H9 (cell line): Measurements from ENCODE around the gene NDUFV1. TPM values are rescaled to one million over a fixed set of nuclear protein-coding genes. Genes with fewer than 3 reads are reported as not detected.
A peak's percentile ranks its signal among the peaks of the same experiment; 100 is the strongest.

ENCODE experiments used
- DNase-seq: peaks from one replicate; pipeline ENCODE4 v3.0.0-alpha.2; 2017
- H2AFZ ChIP-seq: one replicate; pipeline ENCODE4 v1.6.1; 2013; ENCODE audit warnings: mild to moderate bottlenecking, low read length, control low read depth, moderate library complexity
- H2AK5ac ChIP-seq: 2 replicates; pipeline ENCODE4 v1.6.1; 2013; ENCODE audit warnings: low read length, control low read depth, mixed read lengths; ENCODE audit not compliant: insufficient read length
- H2BK120ac ChIP-seq: one replicate; pipeline ENCODE4 v1.6.1; 2013; ENCODE audit warnings: low read depth, mild to moderate bottlenecking, low read length, control low read depth, inconsistent platforms; ENCODE audit not compliant: poor library complexity, severe bottlenecking
- H2BK12ac ChIP-seq: 2 replicates; pipeline ENCODE4 v1.6.1; 2013; ENCODE audit warnings: low read length, control low read depth, mixed read lengths, low read depth; ENCODE audit not compliant: insufficient read length
- H2BK15ac ChIP-seq: 2 replicates; pipeline ENCODE4 v1.6.1; 2013; ENCODE audit warnings: low read depth, low read length, control low read depth
- H2BK20ac ChIP-seq: one replicate; pipeline ENCODE4 v1.6.1; 2013; ENCODE audit warnings: low read depth, mild to moderate bottlenecking, low read length, control low read depth, inconsistent platforms; ENCODE audit not compliant: poor library complexity, severe bottlenecking
- H2BK5ac ChIP-seq: 2 replicates; pipeline ENCODE4 v1.6.1; 2013; ENCODE audit warnings: low read length, control low read depth, mixed read lengths; ENCODE audit not compliant: insufficient read length
- H3K14ac ChIP-seq: 2 replicates; pipeline ENCODE4 v1.6.1; 2013; ENCODE audit warnings: low read length, control low read depth; ENCODE audit not compliant: insufficient read depth
- H3K18ac ChIP-seq: 2 replicates; pipeline ENCODE4 v1.6.1; 2013; ENCODE audit warnings: low read depth, mild to moderate bottlenecking, mixed read lengths, low read length, control low read depth; ENCODE audit not compliant: insufficient read length
- H3K23ac ChIP-seq: 2 replicates; pipeline ENCODE4 v1.6.1; 2013; ENCODE audit warnings: low read length, control low read depth, mixed read lengths, low read depth; ENCODE audit not compliant: insufficient read length
- H3K23me2 ChIP-seq: 2 replicates; pipeline ENCODE4 v1.6.1; 2013; ENCODE audit warnings: low read depth, mild to moderate bottlenecking, mixed read lengths, low read length, control low read depth; ENCODE audit not compliant: insufficient read length, poor library complexity, severe bottlenecking
- H3K27ac ChIP-seq: 2 replicates; pipeline ENCODE4 v1.5.1; 2013; ENCODE audit warnings: low read length, control low read depth, mixed read lengths, low read depth; ENCODE audit not compliant: insufficient read length
- H3K27me3 ChIP-seq: 2 replicates; pipeline ENCODE4 v1.6.1; 2013; ENCODE audit warnings: low read length, control low read depth, inconsistent platforms; ENCODE audit not compliant: insufficient read depth
- H3K4ac ChIP-seq: 2 replicates; pipeline ENCODE4 v1.6.1; 2013; ENCODE audit warnings: low read depth, mild to moderate bottlenecking, control low read depth, inconsistent platforms, low read length, moderate library complexity
- H3K4me1 ChIP-seq: 2 replicates; pipeline ENCODE4 v1.6.1; 2013; ENCODE audit warnings: low read length, control low read depth, inconsistent platforms; ENCODE audit not compliant: insufficient read depth
- H3K4me2 ChIP-seq: 2 replicates; pipeline ENCODE4 v1.6.1; 2013; ENCODE audit warnings: low read length, control low read depth, mixed read lengths; ENCODE audit not compliant: insufficient read length, insufficient read depth
- H3K56ac ChIP-seq: 2 replicates; pipeline ENCODE4 v1.6.1; 2013; ENCODE audit warnings: low read depth, mild to moderate bottlenecking, mixed read lengths, low read length, control low read depth; ENCODE audit not compliant: insufficient read length
- H3K79me1 ChIP-seq: 2 replicates; pipeline ENCODE4 v1.6.1; 2013; ENCODE audit warnings: low read depth, mild to moderate bottlenecking, moderate library complexity, low read length, control low read depth, inconsistent platforms; ENCODE audit not compliant: insufficient read depth, poor library complexity, severe bottlenecking
- H3K79me2 ChIP-seq: 2 replicates; pipeline ENCODE4 v1.6.1; 2013; ENCODE audit warnings: low read length, control low read depth, inconsistent platforms; ENCODE audit not compliant: insufficient read depth
- H3K9ac ChIP-seq: 2 replicates; pipeline ENCODE4 v1.6.1; 2013; ENCODE audit warnings: low read length, control low read depth, mixed read lengths; ENCODE audit not compliant: insufficient read length; ENCODE audit errors: extremely low read depth
- H3K9me3 ChIP-seq: one replicate; pipeline ENCODE4 v1.6.1; 2013; ENCODE audit warnings: low read depth, low read length, inconsistent platforms; ENCODE audit not compliant: control insufficient read depth
- H3T11ph ChIP-seq: one replicate; pipeline ENCODE4 v1.6.1; 2013; ENCODE audit warnings: mild to moderate bottlenecking, low read length, control low read depth, inconsistent platforms
- H4K20me1 ChIP-seq: one replicate; pipeline ENCODE4 v1.6.1; 2013; ENCODE audit not compliant: control insufficient read depth, insufficient read length, insufficient read depth
- H4K5ac ChIP-seq: 2 replicates; pipeline ENCODE4 v1.6.1; 2013; ENCODE audit warnings: low read depth, mild to moderate bottlenecking, mixed read lengths, low read length, control low read depth; ENCODE audit not compliant: insufficient read length
- H4K8ac ChIP-seq: replicated peaks from 2 replicates; pipeline ENCODE4 v1.6.1; 2013; ENCODE audit warnings: low read length, control low read depth, mixed read lengths, low read depth; ENCODE audit not compliant: insufficient read length
- H4K91ac ChIP-seq: 2 replicates; pipeline ENCODE4 v1.6.1; 2013; ENCODE audit warnings: low read depth, mild to moderate bottlenecking, moderate library complexity, mixed read lengths, low read length, control low read depth; ENCODE audit not compliant: insufficient read length
- H3K27ac Mint-ChIP-seq, 3 experiments: 2 replicates in 2 of 3; 3 replicates in 1 of 3; pipeline ENCODE4 v1.8.0; 2020 to 2021; ENCODE audit warnings: mixed read lengths in 3 of 3, mild to moderate bottlenecking in 1 of 3, moderate library complexity in 1 of 3
- H3K27me3 Mint-ChIP-seq: 2 replicates; pipeline ENCODE4 v1.8.0; 2021; ENCODE audit warnings: low read depth, mild to moderate bottlenecking, moderate library complexity, mixed read lengths
- H3K36me3 Mint-ChIP-seq, 3 experiments: 2 replicates in 2 of 3; 3 replicates in 1 of 3; pipeline ENCODE4 v1.8.0; 2020 to 2021; ENCODE audit warnings: low read depth in 3 of 3, mixed read lengths in 3 of 3; ENCODE audit not compliant: insufficient read depth in 1 of 3
- H3K4me1 Mint-ChIP-seq, 2 experiments: 2 replicates each; pipeline ENCODE4 v1.8.0; 2020; ENCODE audit warnings: mixed read lengths in 2 of 2
- H3K4me3 Mint-ChIP-seq, 2 experiments: 2 replicates in 1 of 2; 3 replicates in 1 of 2; pipeline ENCODE4 v1.8.0; 2020 to 2021; ENCODE audit warnings: mild to moderate bottlenecking in 2 of 2, mixed read lengths in 2 of 2, moderate library complexity in 1 of 2
- H3K9me3 Mint-ChIP-seq, 2 experiments: 2 replicates in 1 of 2; 3 replicates in 1 of 2; pipeline ENCODE4 v1.8.0; 2020; ENCODE audit warnings: mild to moderate bottlenecking in 2 of 2, mixed read lengths in 2 of 2, moderate library complexity in 1 of 2
- WGBS: extraction: QIAGEN DNeasy Blood & Tissue Kit; methylation state at CpG from one replicate; pipeline ENCODE4 v1.1.7; 2013; ENCODE audit warnings: missing lambda C conversion rate, low lambda C conversion rate, mixed read lengths; ENCODE audit not compliant: insufficient read length; ENCODE audit errors: extremely low coverage; 5-methylcytosine and 5-hydroxymethylcytosine counted together
- total RNA-seq: library from RNA; stranded (reverse); gene quantifications from 2 replicates; pipeline ENCODE4 v1.2.1, GENCODE V29; 2021
- TF ChIP-seq, protein P1 (sequence below): fragments of 200-600 bp; sonication (generic); conservative IDR thresholded peaks from 3 replicates; pipeline ENCODE4 v1.8.0; 2021; ENCODE audit warnings: antibody characterized with exemption, mild to moderate bottlenecking

NDUFV1 gene
- total RNA-seq, 1 experiment from 2014 or later: 154 TPM

DNA sequence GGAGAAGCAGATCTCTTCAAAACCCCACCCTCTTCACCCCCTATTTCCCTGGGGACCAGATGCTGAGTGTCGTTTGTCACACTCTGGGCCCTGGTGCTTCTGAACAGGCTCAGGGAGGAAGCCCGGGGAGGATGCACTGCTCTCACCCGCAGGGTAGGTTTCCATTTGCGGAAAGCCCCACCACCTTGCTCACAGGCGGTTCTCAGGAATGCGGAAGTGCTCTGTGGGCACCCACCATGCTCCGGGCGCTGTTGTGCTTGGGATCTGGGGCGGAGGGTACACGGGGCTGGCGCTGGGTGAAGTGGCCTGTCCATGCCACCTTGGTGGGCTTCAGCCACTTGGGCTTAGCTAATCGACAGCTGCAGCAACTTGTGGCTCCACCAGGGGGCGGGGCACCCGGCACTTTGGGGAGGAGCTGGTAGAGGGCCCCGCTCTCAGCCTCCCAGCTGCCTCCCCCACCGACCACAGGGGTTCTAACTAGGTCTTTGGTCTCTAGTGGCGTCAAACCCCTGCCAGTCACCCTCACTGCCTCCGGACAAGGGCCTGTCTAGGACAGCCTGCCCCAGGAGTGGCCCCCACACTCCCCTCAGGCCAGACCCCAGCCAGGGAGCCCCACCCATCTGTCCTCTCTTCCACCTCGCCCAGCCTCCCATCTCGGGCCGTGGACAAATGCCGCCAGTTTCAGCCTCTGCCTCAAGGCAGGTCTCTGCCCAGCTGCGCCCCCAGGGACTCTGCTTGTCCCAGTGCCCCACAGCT is 7.4 kb downstream of the NDUFV1 start:
- H3K27ac Mint-ChIP-seq: peak overlapping the region in 1 of 3 experiments; percentile 15; a peak in 1 of 7 replicates
- peaks cover 35 to 42% of the 10 kb centered on the region in 2 experiments for H3K4me1 Mint-ChIP-seq

More for the DNA sequence above, 7.4 kb downstream of the NDUFV1 start:
- TF ChIP-seq, protein P1, sequence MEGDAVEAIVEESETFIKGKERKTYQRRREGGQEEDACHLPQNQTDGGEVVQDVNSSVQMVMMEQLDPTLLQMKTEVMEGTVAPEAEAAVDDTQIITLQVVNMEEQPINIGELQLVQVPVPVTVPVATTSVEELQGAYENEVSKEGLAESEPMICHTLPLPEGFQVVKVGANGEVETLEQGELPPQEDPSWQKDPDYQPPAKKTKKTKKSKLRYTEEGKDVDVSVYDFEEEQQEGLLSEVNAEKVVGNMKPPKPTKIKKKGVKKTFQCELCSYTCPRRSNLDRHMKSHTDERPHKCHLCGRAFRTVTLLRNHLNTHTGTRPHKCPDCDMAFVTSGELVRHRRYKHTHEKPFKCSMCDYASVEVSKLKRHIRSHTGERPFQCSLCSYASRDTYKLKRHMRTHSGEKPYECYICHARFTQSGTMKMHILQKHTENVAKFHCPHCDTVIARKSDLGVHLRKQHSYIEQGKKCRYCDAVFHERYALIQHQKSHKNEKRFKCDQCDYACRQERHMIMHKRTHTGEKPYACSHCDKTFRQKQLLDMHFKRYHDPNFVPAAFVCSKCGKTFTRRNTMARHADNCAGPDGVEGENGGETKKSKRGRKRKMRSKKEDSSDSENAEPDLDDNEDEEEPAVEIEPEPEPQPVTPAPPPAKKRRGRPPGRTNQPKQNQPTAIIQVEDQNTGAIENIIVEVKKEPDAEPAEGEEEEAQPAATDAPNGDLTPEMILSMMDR: peak; percentile 84
- Histone ChIP-seq H3K23ac (no peak overlapping the region), H2AK5ac (no peak overlapping the region), H4K5ac (no peak overlapping the region), H2BK20ac (no peak overlapping the region), H2BK12ac (no peak overlapping the region), H3K27ac (no peak overlapping the region), H4K8ac (no peak overlapping the region), H3K27me3 (peaks cover 3% of the 10 kb centered on the region; the same call in 1 of the 2 replicates), H3K9ac (no peak overlapping the region), H3K14ac (no peak overlapping the region), H3K4me1 (peaks cover 7% of the 10 kb centered on the region; the same call in 1 of the 2 replicates), H3K9me3 (no peaks in the 10 kb centered on the region), H3K23me2 (no peaks in the 10 kb centered on the region), H2BK5ac (no peak overlapping the region), H4K20me1 (no peaks in the 10 kb centered on the region), H2BK15ac (no peak overlapping the region), H3K4me2 (peak overlapping the region; percentile 11), H2BK120ac (no peak overlapping the region), H3K56ac (no peak overlapping the region), H4K91ac (no peak overlapping the region), H3K18ac (no peak overlapping the region), H3K79me1 (no peaks in the 10 kb centered on the region), H3K4ac (no peak overlapping the region), H3T11ph (no peak overlapping the region), H3K79me2 (no peaks in the 10 kb centered on the region), H2AFZ (no peak overlapping the region)
- DNase-seq: peak; percentile 86
- Mint-ChIP-seq H3K4me3 (peak overlapping the region in 1 of 2 experiments; percentile 34; a peak in 2 of 5 replicates), H3K36me3 (peaks cover 12 to 31% (median 26%) of the 10 kb centered on the region in 3 experiments), H3K9me3 (peaks cover 0 to 2% of the 10 kb centered on the region in 2 experiments; a peak in 2 of 5 replicates), H3K27me3 (peaks cover 27% of the 10 kb centered on the region)
- WGBS: no CpG with 5 or more reads among the region's 23 CpGs
